HEK293 (cell line): ENCODE results near the gene PFKFB1.

Experiments used
- CTCF ChIA-PET: fragments of 350-600 bp; formaldehyde crosslinking; extraction: SDS; loops from one replicate; lab custom pipeline; 2021; ENCODE audit warnings: antibody characterized with exemption; lab: Yijun Ruan, JAX
- POLR2A ChIA-PET: fragments of 300-600 bp; formaldehyde crosslinking; extraction: SDS; loops from one replicate; lab custom pipeline; 2020; ENCODE audit warnings: antibody characterized with exemption, inconsistent platforms; lab: Yijun Ruan, JAX
- H3K27ac ChIP-seq: fragments of 200-500 bp; sonication (Bioruptor generic); 2 replicates; pipeline ENCODE4 v1.5.1; 2014; ENCODE audit warnings: low read depth, low read length, control low read depth, inconsistent platforms; ENCODE audit errors: extremely low read depth
- H3K36me3 ChIP-seq, 2 experiments: fragments of 200-500 bp in 1 of 2; sonication (Bioruptor generic) in 1 of 2; 1 replicate in 1 of 2; 2 replicates in 1 of 2; pipeline ENCODE4 v1.5.1; 2014 to 2017; ENCODE audit warnings: inconsistent platforms in 2 of 2, low read length in 2 of 2; ENCODE audit not compliant: control insufficient read depth in 2 of 2, insufficient read depth in 1 of 2
- H3K4me1 ChIP-seq: fragments of 200-500 bp; sonication (Bioruptor generic); 2 replicates; pipeline ENCODE4 v1.5.1; 2014; ENCODE audit warnings: mild to moderate bottlenecking, low read length, inconsistent platforms; ENCODE audit not compliant: control insufficient read depth, insufficient read depth
- H3K4me3 ChIP-seq: 2 replicates; pipeline ENCODE4 v1.5.1; 2011; ENCODE audit warnings: low read depth, mild to moderate bottlenecking, control low read depth, low read length, moderate library complexity
- H3K9me3 ChIP-seq: fragments of 200-500 bp; sonication (Bioruptor generic); 2 replicates; pipeline ENCODE4 v1.5.1; 2014; ENCODE audit warnings: low read depth, low read length, inconsistent platforms; ENCODE audit not compliant: control insufficient read depth, insufficient read depth
- EGR2 ChIP-seq: fragments of 450-650 bp; formaldehyde crosslinking; IDR thresholded peaks from 2 replicates; pipeline ENCODE4 v1.5.1; 2016; ENCODE audit warnings: low read depth, missing biosample characterization, missing genetic modification characterization
- GLIS2 ChIP-seq: fragments of 450-650 bp; formaldehyde crosslinking; IDR thresholded peaks from 2 replicates; pipeline ENCODE4 v1.5.1; 2016; ENCODE audit warnings: missing biosample characterization, missing genetic modification characterization
- IKZF3 ChIP-seq: fragments of 450-650 bp; IDR thresholded peaks from 2 replicates; pipeline ENCODE4 v1.5.0; 2018; ENCODE audit warnings: missing biosample characterization, mild to moderate bottlenecking, missing genetic modification characterization, moderate library complexity
- KLF1 ChIP-seq: fragments of 450-650 bp; formaldehyde crosslinking; IDR thresholded peaks from 2 replicates; pipeline ENCODE4 v1.5.1; 2016; ENCODE audit warnings: missing biosample characterization, missing genetic modification characterization
- PRDM1 ChIP-seq: fragments of 450-650 bp; formaldehyde crosslinking; IDR thresholded peaks from 2 replicates; pipeline ENCODE4; 2016; ENCODE audit warnings: missing biosample characterization, missing genetic modification characterization
- SCRT2 ChIP-seq: fragments of 450-650 bp; formaldehyde crosslinking; IDR thresholded peaks from 2 replicates; pipeline ENCODE4 v1.5.1; 2016; ENCODE audit warnings: missing biosample characterization, missing genetic modification characterization
- ZBTB8A ChIP-seq: fragments of 450-650 bp; formaldehyde crosslinking; IDR thresholded peaks from 2 replicates; pipeline ENCODE4 v1.5.1; 2016; ENCODE audit warnings: missing biosample characterization, missing genetic modification characterization
- ZFP69B ChIP-seq: fragments of 450-650 bp; formaldehyde crosslinking; IDR thresholded peaks from 2 replicates; pipeline ENCODE4 v1.5.1; 2016; ENCODE audit warnings: missing biosample characterization, missing genetic modification characterization
- ZNF146 ChIP-seq: fragments of 450-650 bp; formaldehyde crosslinking; IDR thresholded peaks from 2 replicates; pipeline ENCODE4 v1.5.1; 2016; ENCODE audit warnings: missing biosample characterization, missing genetic modification characterization
- ZNF16 ChIP-seq: fragments of 450-650 bp; formaldehyde crosslinking; IDR thresholded peaks from 2 replicates; pipeline ENCODE4 v1.5.1; 2016; ENCODE audit warnings: low read depth, missing biosample characterization, missing genetic modification characterization
- ZNF211 ChIP-seq: fragments of 450-650 bp; formaldehyde crosslinking; IDR thresholded peaks from 2 replicates; pipeline ENCODE4 v1.5.1; 2016; ENCODE audit warnings: low read depth, missing biosample characterization, missing genetic modification characterization
- ZNF214 ChIP-seq: fragments of 450-650 bp; formaldehyde crosslinking; IDR thresholded peaks from 2 replicates; pipeline ENCODE4 v1.5.1; 2017; ENCODE audit warnings: missing biosample characterization, mild to moderate bottlenecking, missing genetic modification characterization, borderline replicate concordance
- ZNF514 ChIP-seq: fragments of 450-650 bp; formaldehyde crosslinking; IDR thresholded peaks from 2 replicates; pipeline ENCODE4 v1.5.1; 2016; ENCODE audit warnings: missing biosample characterization, missing genetic modification characterization
- ZNF560 ChIP-seq: fragments of 450-650 bp; formaldehyde crosslinking; IDR thresholded peaks from 2 replicates; pipeline ENCODE4 v1.5.1; 2017; ENCODE audit warnings: missing biosample characterization, missing genetic modification characterization, borderline replicate concordance
- ZNF843 ChIP-seq: fragments of 450-650 bp; formaldehyde crosslinking; IDR thresholded peaks from 2 replicates; pipeline ENCODE4 v1.5.1; 2016; ENCODE audit warnings: missing biosample characterization, missing genetic modification characterization
- TF ChIP-seq, protein P1 (sequence below): fragments of 450-650 bp; formaldehyde crosslinking; IDR thresholded peaks from 2 replicates; pipeline ENCODE4 v1.5.1; 2016; ENCODE audit warnings: missing biosample characterization, missing genetic modification characterization, borderline replicate concordance
- TF ChIP-seq, protein P2 (sequence below): fragments of 450-650 bp; formaldehyde crosslinking; IDR thresholded peaks from 2 replicates; pipeline ENCODE4 v1.5.1; 2016; ENCODE audit warnings: missing biosample characterization, missing genetic modification characterization

The PFKFB1 gene

GRCh38 chrX:55011294-55011693 is 17.3 kb upstream of the PFKFB1 start (continued):
- TF ChIP-seq ZNF214 (tag by site-specific recombination) = no peak

DNA sequence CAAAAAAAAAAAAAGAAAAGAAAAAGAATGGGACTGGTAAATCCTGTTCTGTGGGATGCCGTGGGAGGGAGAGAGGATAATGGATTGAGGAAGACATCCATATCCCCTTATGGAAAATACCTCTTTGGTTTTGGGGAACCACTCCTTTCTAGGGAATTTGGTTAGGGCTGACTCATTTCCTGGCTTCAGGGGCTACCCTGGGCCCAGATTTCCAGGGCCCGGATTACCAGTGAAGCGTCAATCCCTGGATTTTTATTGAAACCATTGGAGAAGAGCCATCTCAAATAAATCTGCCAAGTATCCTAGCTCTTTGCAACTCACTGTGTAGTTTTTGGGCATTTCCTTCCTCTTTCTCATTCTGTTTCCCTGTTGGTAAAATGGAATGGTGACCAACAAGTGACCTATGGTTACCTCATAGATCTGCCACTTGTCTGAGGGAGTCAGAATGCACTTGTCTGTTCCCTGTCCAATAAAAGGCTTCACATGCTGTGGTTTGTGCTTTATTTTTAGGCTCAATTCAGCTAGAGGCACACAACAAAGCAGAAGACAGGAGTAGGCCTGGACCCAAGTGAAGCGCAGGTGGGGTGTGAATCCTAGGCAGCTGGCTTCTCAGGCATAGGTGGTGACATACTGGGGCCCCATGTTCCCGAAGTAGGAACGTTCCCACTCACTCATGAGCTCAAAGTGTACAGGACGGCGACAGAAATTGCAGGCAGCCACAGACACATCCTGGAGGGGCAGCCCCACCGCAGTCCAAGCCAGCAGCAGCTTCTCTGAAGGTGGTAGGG is 14.8 kb upstream of the PFKFB1 start:
- Histone ChIP-seq H3K27ac (no peak overlapping the region), H3K36me3 (peaks cover 0 to 36% of the 10 kb centered on the region in 2 experiments; a peak in 1 of 3 replicates), H3K9me3 (no peaks in the 10 kb centered on the region), H3K4me3 (no peak overlapping the region), H3K4me1 (no peaks in the 10 kb centered on the region)
- CTCF ChIA-PET = no interaction called here
- POLR2A ChIA-PET = interaction anchor here (2.5 kb wide), 1 partner anchor 9 kb away, joined by 22 read pairs; the partner anchor contains the start of gene APEX2
- TF ChIP-seq ZNF560 (tag by site-specific recombination) = no peak
- peak; percentile 50; the same call in 1 of the 2 replicates for TF ChIP-seq SCRT2 (tag by site-specific recombination)

- Histone ChIP-seq H3K4me1 (no peaks in the 10 kb centered on the region), H3K4me3 (no peak overlapping the region), H3K27ac (no peak overlapping the region), H3K9me3 (no peaks in the 10 kb centered on the region), H3K36me3 (peaks cover 0 to 47% of the 10 kb centered on the region in 2 experiments; a peak in 2 of 3 replicates)
- TF ChIP-seq ZFP69B = no peak
- no peak for TF ChIP-seq ZNF16
- no peak for TF ChIP-seq GLIS2 (tag by site-specific recombination)
- no peak for TF ChIP-seq IKZF3
- no peak for TF ChIP-seq KLF1 (tag by site-specific recombination)
- TF ChIP-seq ZNF843 (tag by site-specific recombination) = no peak
- TF ChIP-seq, protein P1, sequence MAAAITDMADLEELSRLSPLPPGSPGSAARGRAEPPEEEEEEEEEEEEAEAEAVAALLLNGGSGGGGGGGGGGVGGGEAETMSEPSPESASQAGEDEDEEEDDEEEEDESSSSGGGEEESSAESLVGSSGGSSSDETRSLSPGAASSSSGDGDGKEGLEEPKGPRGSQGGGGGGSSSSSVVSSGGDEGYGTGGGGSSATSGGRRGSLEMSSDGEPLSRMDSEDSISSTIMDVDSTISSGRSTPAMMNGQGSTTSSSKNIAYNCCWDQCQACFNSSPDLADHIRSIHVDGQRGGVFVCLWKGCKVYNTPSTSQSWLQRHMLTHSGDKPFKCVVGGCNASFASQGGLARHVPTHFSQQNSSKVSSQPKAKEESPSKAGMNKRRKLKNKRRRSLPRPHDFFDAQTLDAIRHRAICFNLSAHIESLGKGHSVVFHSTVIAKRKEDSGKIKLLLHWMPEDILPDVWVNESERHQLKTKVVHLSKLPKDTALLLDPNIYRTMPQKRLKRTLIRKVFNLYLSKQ (tag by site-specific recombination) = no peak
- TF ChIP-seq ZBTB8A (tag by site-specific recombination) = no peak
- ChIA-PET POLR2A (interaction anchor here (0.6 kb wide), 1 partner anchor 15 kb away, joined by 3 read pairs; no protein-coding TSS in a partner anchor), CTCF (interaction anchor here (0.5 to 0.6 kb wide), 2 partner anchors 279 to 1241 kb away, joined by 4 to 6 read pairs; no protein-coding TSS in a partner anchor)
Measured at GRCh38 chrX:55007656-55008055, 13.7 kb upstream of the PFKFB1 start.

GRCh38 chrX:55006827-55007621 is 13.0 kb upstream of the PFKFB1 start:
- no peaks in the 10 kb centered on the region for H3K4me1 ChIP-seq
- peaks cover 0 to 53% of the 10 kb centered on the region in 2 experiments; a peak in 2 of 3 replicates for H3K36me3 ChIP-seq
- ChIA-PET POLR2A (interaction anchor here (0.6 kb wide), 1 partner anchor 15 kb away, joined by 3 read pairs; no protein-coding TSS in a partner anchor), CTCF (interaction anchor here (0.6 to 0.7 kb wide), 2 partner anchors 13 to 280 kb away, joined by 3 to 6 read pairs; no protein-coding TSS in a partner anchor)
- TF ChIP-seq ZBTB8A (tag by site-specific recombination) (no peak), ZNF211 (tag by site-specific recombination) (no peak), ZNF146 (no peak), EGR2 (tag by site-specific recombination) (no peak), PRDM1 (tag by site-specific recombination) (no peak), ZNF514 (tag by site-specific recombination) (no peak)
- TF ChIP-seq, protein P2, sequence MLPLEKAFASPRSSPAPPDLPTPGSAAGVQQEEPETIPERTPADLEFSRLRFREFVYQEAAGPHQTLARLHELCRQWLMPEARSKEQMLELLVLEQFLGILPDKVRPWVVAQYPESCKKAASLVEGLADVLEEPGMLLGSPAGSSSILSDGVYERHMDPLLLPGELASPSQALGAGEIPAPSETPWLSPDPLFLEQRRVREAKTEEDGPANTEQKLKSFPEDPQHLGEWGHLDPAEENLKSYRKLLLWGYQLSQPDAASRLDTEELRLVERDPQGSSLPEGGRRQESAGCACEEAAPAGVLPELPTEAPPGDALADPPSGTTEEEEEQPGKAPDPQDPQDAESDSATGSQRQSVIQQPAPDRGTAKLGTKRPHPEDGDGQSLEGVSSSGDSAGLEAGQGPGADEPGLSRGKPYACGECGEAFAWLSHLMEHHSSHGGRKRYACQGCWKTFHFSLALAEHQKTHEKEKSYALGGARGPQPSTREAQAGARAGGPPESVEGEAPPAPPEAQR (tag by site-specific recombination) = no peak
- no peak overlapping the region for H3K4me3 ChIP-seq
- H3K9me3 ChIP-seq = no peaks in the 10 kb centered on the region
- H3K27ac ChIP-seq = no peak overlapping the region
